ENCODE measurements around the gene MYOF. TPM values are rescaled to one million over a fixed set of nuclear protein-coding genes. Genes with fewer than 3 reads are reported as not detected.
A peak's percentile ranks its signal among the peaks of the same experiment; 100 is the strongest.

Gene MYOF
- total and polyA plus RNA-seq, 12 donors, result 4.1 to 119 (median 49.6) TPM

GRCh38 chr10:93417266-93417665 lies 64.9 kb downstream of the MYOF start:
- H3K4me1 ChIP-seq (replicated peaks in 1 of 2), result peaks cover 0 to 5% of the 10 kb centered on the region in 2 donors
- peak in 2 of 7 donors; percentile 23 to 49 for DNase-seq
- H3K27ac ChIP-seq, result no peak overlapping the region
- H3K27me3 ChIP-seq, result no peaks in the 10 kb centered on the region
- H3K36me3 ChIP-seq (replicated peaks in 1 of 2), result no peaks in the 10 kb centered on the region
- H3K9me3 ChIP-seq (replicated peaks in 1 of 3), result no peaks in the 10 kb centered on the region
- intact Hi-C loops (cut with DNase I), result no loop called here
- TF ChIP-seq CTCF (IDR thresholded peaks at IDR 0.05) (no peak), POLR2A (IDR thresholded peaks at IDR 0.05) (no peak)
- no peak overlapping the region for H3K4me3 ChIP-seq
- 75 to 92% (median 86%) methylated on average over 3 of the region's 3 CpGs for WGBS, 4 donors

GRCh38 chr10:93416824-93417223 lies 65.3 kb downstream of the MYOF start:
- no peak for DNase-seq
- Histone ChIP-seq H3K4me3 (no peak overlapping the region), H3K4me1 (replicated peaks in 1 of 2) (peaks cover 0 to 5% of the 10 kb centered on the region in 2 donors), H3K9me3 (replicated peaks in 1 of 3) (no peaks in the 10 kb centered on the region), H3K36me3 (replicated peaks in 1 of 2) (no peaks in the 10 kb centered on the region), H3K27me3 (no peaks in the 10 kb centered on the region), H3K27ac (no peak overlapping the region)
- intact Hi-C loops (cut with DNase I), result no loop called here
- no peak for TF ChIP-seq POLR2A (IDR thresholded peaks at IDR 0.05)
- TF ChIP-seq CTCF (IDR thresholded peaks at IDR 0.05), result no peak
- 86 to 95% (median 91%) methylated on average over 4 of the region's 4 CpGs for WGBS, 4 donors

- H3K4me1 ChIP-seq (replicated peaks in 1 of 2), result peaks cover 0 to 3% of the 10 kb centered on the region in 2 donors
- no peaks in the 10 kb centered on the region for H3K36me3 ChIP-seq (replicated peaks in 1 of 2)
- DNase-seq, result no peak
- H3K4me3 ChIP-seq, result no peak overlapping the region
- H3K27ac ChIP-seq, result no peak overlapping the region
- WGBS, 4 donors, result 66 to 77% (median 71%) methylated on average over 6 of the region's 6 CpGs
- H3K9me3 ChIP-seq (replicated peaks in 1 of 3), result no peaks in the 10 kb centered on the region
- intact Hi-C loops (cut with DNase I), result no loop called here
- H3K27me3 ChIP-seq, result no peaks in the 10 kb centered on the region
- TF ChIP-seq POLR2A (IDR thresholded peaks at IDR 0.05) (no peak), CTCF (IDR thresholded peaks at IDR 0.05) (no peak)
These were observed 66.4 kb downstream of the MYOF start for GRCh38 chr10:93415693-93416092.

- WGBS, 4 donors, result 49 to 76% (median 64%) methylated on average over 3 of the region's 3 CpGs
- peak in 1 of 7 donors; percentile 26 for DNase-seq
- H3K9me3 ChIP-seq (replicated peaks in 1 of 3), result no peaks in the 10 kb centered on the region
- H3K27ac ChIP-seq, result peak overlapping the region in 1 of 5 donors; percentile 64
- no peaks in the 10 kb centered on the region for H3K36me3 ChIP-seq (replicated peaks in 1 of 2)
- no peaks in the 10 kb centered on the region for H3K27me3 ChIP-seq
- H3K4me3 ChIP-seq, result no peak overlapping the region
- TF ChIP-seq CTCF (IDR thresholded peaks at IDR 0.05), result no peak
- no peak for TF ChIP-seq POLR2A (IDR thresholded peaks at IDR 0.05)
- no peaks in the 10 kb centered on the region for H3K4me1 ChIP-seq (replicated peaks in 1 of 2)
- intact Hi-C loops (cut with DNase I), result no loop called here
These were observed 68.9 kb downstream of the MYOF start for GRCh38 chr10:93413252-93413689.
